ENCODE data around the gene USP19. TPM values are rescaled to one million over a fixed set of nuclear protein-coding genes. Genes with fewer than 3 reads are reported as not detected.

USP19 gene, protein sequence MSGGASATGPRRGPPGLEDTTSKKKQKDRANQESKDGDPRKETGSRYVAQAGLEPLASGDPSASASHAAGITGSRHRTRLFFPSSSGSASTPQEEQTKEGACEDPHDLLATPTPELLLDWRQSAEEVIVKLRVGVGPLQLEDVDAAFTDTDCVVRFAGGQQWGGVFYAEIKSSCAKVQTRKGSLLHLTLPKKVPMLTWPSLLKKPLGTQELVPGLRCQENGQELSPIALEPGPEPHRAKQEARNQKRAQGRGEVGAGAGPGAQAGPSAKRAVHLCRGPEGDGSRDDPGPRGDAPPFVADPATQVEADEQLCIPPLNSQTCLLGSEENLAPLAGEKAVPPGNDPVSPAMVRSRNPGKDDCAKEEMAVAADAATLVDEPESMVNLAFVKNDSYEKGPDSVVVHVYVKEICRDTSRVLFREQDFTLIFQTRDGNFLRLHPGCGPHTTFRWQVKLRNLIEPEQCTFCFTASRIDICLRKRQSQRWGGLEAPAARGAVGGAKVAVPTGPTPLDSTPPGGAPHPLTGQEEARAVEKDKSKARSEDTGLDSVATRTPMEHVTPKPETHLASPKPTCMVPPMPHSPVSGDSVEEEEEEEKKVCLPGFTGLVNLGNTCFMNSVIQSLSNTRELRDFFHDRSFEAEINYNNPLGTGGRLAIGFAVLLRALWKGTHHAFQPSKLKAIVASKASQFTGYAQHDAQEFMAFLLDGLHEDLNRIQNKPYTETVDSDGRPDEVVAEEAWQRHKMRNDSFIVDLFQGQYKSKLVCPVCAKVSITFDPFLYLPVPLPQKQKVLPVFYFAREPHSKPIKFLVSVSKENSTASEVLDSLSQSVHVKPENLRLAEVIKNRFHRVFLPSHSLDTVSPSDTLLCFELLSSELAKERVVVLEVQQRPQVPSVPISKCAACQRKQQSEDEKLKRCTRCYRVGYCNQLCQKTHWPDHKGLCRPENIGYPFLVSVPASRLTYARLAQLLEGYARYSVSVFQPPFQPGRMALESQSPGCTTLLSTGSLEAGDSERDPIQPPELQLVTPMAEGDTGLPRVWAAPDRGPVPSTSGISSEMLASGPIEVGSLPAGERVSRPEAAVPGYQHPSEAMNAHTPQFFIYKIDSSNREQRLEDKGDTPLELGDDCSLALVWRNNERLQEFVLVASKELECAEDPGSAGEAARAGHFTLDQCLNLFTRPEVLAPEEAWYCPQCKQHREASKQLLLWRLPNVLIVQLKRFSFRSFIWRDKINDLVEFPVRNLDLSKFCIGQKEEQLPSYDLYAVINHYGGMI (N-terminal part only)
- total RNA-seq (2014; rRNA removed; shearing (Covaris generic); ENCODE audit: low replicate concordance): 31.5 and 111 TPM in 2 replicates

DNA sequence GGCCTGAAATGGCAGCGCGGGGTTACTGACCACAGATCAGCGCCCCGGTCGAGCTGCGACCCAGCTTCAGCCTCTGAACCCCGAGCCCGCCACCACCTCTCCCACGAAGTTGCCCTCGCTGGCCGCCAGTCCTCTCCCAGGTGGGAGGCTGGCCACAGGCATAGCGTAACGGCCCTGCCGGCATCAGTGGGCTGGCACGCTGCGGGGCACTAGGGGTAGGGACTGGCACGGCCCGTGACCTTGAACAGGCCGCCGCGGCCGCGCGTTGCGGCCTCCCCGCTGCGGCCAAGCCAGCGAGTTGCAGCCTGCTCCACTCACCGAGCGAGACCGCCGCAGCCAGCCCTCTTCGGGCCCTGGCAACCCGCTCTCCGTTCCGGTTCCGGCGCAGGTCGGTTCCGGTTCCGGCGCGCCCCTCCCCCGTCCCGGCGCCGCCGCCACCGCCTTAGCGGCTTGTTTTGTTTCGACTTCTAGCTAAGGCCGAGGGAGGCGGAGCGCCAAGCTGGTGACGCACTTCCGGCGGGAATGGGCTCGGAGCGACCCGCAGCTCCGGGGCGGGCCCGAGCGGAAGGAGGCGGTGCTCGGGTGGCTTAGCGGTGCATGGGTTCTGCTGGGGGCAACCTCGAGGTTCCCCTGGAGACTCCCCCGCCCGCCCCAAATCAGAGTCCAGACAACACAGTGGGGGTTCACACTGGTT lies at the start of gene USP19:
Gene USP19 (minus strand): TSS at position 386 of the 694 bp plus-strand sequence. CDS start 1,678 bp downstream, outside the sequence.
- H3K4me1 ChIP-seq (ENCODE audit: low read length): peaks cover 22% of the 10 kb centered on the region
- H3K79me2 ChIP-seq (ENCODE audit: low read length): peaks cover 24% of the 10 kb centered on the region
- H3K27ac ChIP-seq (ENCODE audit: low read length): peak within 1 kb of the TSS; percentile 70
- H3K4me3 ChIP-seq (ENCODE audit: low read length): peak within 1 kb of the TSS; percentile 90
- peaks cover 5% of the 10 kb centered on the region; the same call in 1 of the 2 replicates for H4K20me1 ChIP-seq (ENCODE audit: insufficient read depth, low read depth, low read length)
- H3K9me3 ChIP-seq (ENCODE audit: low read length): no peaks in the 10 kb centered on the region
- H3K27me3 ChIP-seq (ENCODE audit: low read length): no peaks in the 10 kb centered on the region
- no peaks in the 10 kb centered on the region for H3K9me2 ChIP-seq (replicated peaks; ENCODE audit: insufficient read depth, low read length)
- 0 out of 2 replicates have a peak within 1 kb of the TSS, but pooled peaks have one; percentile 28 for H2AFZ ChIP-seq (ENCODE audit: low read length)
- H3K4me2 ChIP-seq (ENCODE audit: low read depth, low read length, poor library complexity, severe bottlenecking): peak within 1 kb of the TSS; percentile 93
- peak within 1 kb of the TSS; percentile 98 for H3K9ac ChIP-seq (ENCODE audit: low read length)
- peak; percentile 98 for DNase-seq
- peaks cover 26% of the 10 kb centered on the region for H3K36me3 ChIP-seq (ENCODE audit: insufficient read depth, low read length)

- Histone ChIP-seq H3K9me3 (ENCODE audit: low read length) (peaks cover 4% of the 10 kb centered on the region; the same call in 1 of the 2 replicates), H3K36me3 (ENCODE audit: insufficient read depth, low read length) (peaks cover 18% of the 10 kb centered on the region; the same call in 1 of the 2 replicates), H4K20me1 (ENCODE audit: insufficient read depth, low read depth, low read length) (no peaks in the 10 kb centered on the region), H3K27me3 (ENCODE audit: low read length) (no peaks in the 10 kb centered on the region), H3K4me3 (ENCODE audit: low read length) (peak overlapping the region; percentile 82; the same call in 1 of the 2 replicates), H3K79me2 (ENCODE audit: low read length) (peaks cover 22% of the 10 kb centered on the region), H3K4me2 (ENCODE audit: low read depth, low read length, poor library complexity, severe bottlenecking) (peak overlapping the region; percentile 82), H3K9me2 (replicated peaks; ENCODE audit: insufficient read depth, low read length) (no peaks in the 10 kb centered on the region), H2AFZ (ENCODE audit: low read length) (peak overlapping the region; percentile 82), H3K27ac (ENCODE audit: low read length) (no peak overlapping the region), H3K4me1 (ENCODE audit: low read length) (peaks cover 26% of the 10 kb centered on the region), H3K9ac (ENCODE audit: low read length) (no peak overlapping the region)
- DNase-seq: no peak
Observed at GRCh38 chr3:49166752-49167556, 46.3 kb upstream of the USP19 start.

- peak within 1 kb of the TSS; percentile 82 for H3K4me2 ChIP-seq (ENCODE audit: low read depth, low read length, poor library complexity, severe bottlenecking)
- peak within 1 kb of the TSS; percentile 63 for H3K27ac ChIP-seq (ENCODE audit: low read length)
- H3K9me3 ChIP-seq (ENCODE audit: low read length): peaks cover 4% of the 10 kb centered on the region; the same call in 1 of the 2 replicates
- peak; percentile 93 for DNase-seq
- no peaks in the 10 kb centered on the region for H4K20me1 ChIP-seq (ENCODE audit: insufficient read depth, low read depth, low read length)
- H3K4me3 ChIP-seq (ENCODE audit: low read length): peak within 1 kb of the TSS; percentile 82
- H3K79me2 ChIP-seq (ENCODE audit: low read length): peaks cover 22% of the 10 kb centered on the region
- H3K9ac ChIP-seq (ENCODE audit: low read length): peak within 1 kb of the TSS; percentile 92
- H3K4me1 ChIP-seq (ENCODE audit: low read length): peaks cover 18% of the 10 kb centered on the region
- H3K27me3 ChIP-seq (ENCODE audit: low read length): no peaks in the 10 kb centered on the region
- peaks cover 18% of the 10 kb centered on the region; the same call in 1 of the 2 replicates for H3K36me3 ChIP-seq (ENCODE audit: insufficient read depth, low read length)
- no peaks in the 10 kb centered on the region for H3K9me2 ChIP-seq (replicated peaks; ENCODE audit: insufficient read depth, low read length)
- peak within 1 kb of the TSS; percentile 82 for H2AFZ ChIP-seq (ENCODE audit: low read length)
Observed at GRCh38 chr3:49165771-49166751, 45.4 kb upstream of the USP19 start, which contains the start of gene CCDC71. Gene CCDC71, minus strand, starts transcription at chr3:49166331. Its CDS starts 2,123 bp downstream, at chr3:49164208.

GRCh38 chr3:49164983-49165720 lies 44.5 kb upstream of the USP19 start:
- Histone ChIP-seq H3K79me2 (ENCODE audit: low read length) (peaks cover 22% of the 10 kb centered on the region), H3K27ac (ENCODE audit: low read length) (peak overlapping the region; percentile 63), H3K9me3 (ENCODE audit: low read length) (peaks cover 4% of the 10 kb centered on the region; the same call in 1 of the 2 replicates), H3K27me3 (ENCODE audit: low read length) (no peaks in the 10 kb centered on the region), H3K4me2 (ENCODE audit: low read depth, low read length, poor library complexity, severe bottlenecking) (peak overlapping the region; percentile 82), H3K4me1 (ENCODE audit: low read length) (peaks cover 18% of the 10 kb centered on the region), H4K20me1 (ENCODE audit: insufficient read depth, low read depth, low read length) (no peaks in the 10 kb centered on the region), H3K9ac (ENCODE audit: low read length) (peak overlapping the region; percentile 92), H3K36me3 (ENCODE audit: insufficient read depth, low read length) (peaks cover 18% of the 10 kb centered on the region; the same call in 1 of the 2 replicates), H2AFZ (ENCODE audit: low read length) (no peak overlapping the region), H3K4me3 (ENCODE audit: low read length) (peak overlapping the region; percentile 82), H3K9me2 (replicated peaks; ENCODE audit: insufficient read depth, low read length) (no peaks in the 10 kb centered on the region)
- DNase-seq: peak; percentile 57

DNA sequence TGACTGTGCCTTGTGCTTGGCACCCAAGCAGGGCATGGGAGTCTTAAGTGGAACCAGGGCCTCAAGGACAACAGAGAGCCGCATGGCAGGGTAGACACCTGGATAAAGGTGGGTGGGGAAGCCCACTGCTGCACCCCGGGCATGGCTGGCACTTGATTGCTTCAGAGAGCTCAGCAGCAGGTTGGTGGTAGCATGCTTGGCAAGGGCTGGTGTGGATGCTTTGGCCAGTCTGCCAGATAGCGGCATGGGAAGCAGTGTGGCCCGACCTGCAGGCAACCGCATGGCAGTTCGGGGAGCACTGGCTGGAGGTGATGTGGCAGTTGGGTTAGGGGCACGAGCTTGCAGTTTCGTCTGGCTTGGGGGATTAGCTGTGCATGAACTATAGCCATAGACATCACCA lies 43.0 kb upstream of the USP19 start:
- Histone ChIP-seq H4K20me1 (ENCODE audit: insufficient read depth, low read depth, low read length) (no peaks in the 10 kb centered on the region), H3K4me3 (ENCODE audit: low read length) (no peak overlapping the region), H3K4me2 (ENCODE audit: low read depth, low read length, poor library complexity, severe bottlenecking) (no peak overlapping the region), H3K27ac (ENCODE audit: low read length) (no peak overlapping the region), H3K9me2 (replicated peaks; ENCODE audit: insufficient read depth, low read length) (no peaks in the 10 kb centered on the region), H2AFZ (ENCODE audit: low read length) (no peak overlapping the region), H3K4me1 (ENCODE audit: low read length) (peaks cover 18% of the 10 kb centered on the region), H3K9me3 (ENCODE audit: low read length) (peaks cover 4% of the 10 kb centered on the region; the same call in 1 of the 2 replicates), H3K36me3 (ENCODE audit: insufficient read depth, low read length) (peaks cover 18% of the 10 kb centered on the region; the same call in 1 of the 2 replicates), H3K79me2 (ENCODE audit: low read length) (peaks cover 22% of the 10 kb centered on the region), H3K9ac (ENCODE audit: low read length) (no peak overlapping the region), H3K27me3 (ENCODE audit: low read length) (no peaks in the 10 kb centered on the region)
- no peak for DNase-seq

Data from Karpas-422 (cell line).